ENCODE results near the gene SLC46A3.

GRCh38 chr13:28657784-28658538 lies 60.8 kb downstream of the SLC46A3 start:
- peak in 2 of 5 experiments; percentile 11 to 19 for TF ChIP-seq CTCF (IDR thresholded peaks at IDR 0.05)
- no peak for TF ChIP-seq EP300 (IDR thresholded peaks at IDR 0.05)
- no peak for TF ChIP-seq POLR2A (IDR thresholded peaks at IDR 0.05)
